CD4-positive, alpha-beta T cell treated with Interleukin-2 at 100 ng/mL for 4 hours (primary cell): ENCODE results near the gene DCDC2C.

ENCODE experiments used
- DNase-seq: peaks from one replicate; pipeline ENCODE4 v3.0.0-alpha.2; 2020; ENCODE audit warnings: low spot score

Gene DCDC2C

GRCh38 chr2:3838348-3838747 lies 135.0 kb downstream of the DCDC2C start:
- DNase-seq: no peak

- no peak for DNase-seq
Measured at GRCh38 chr2:3839476-3839875, 136.1 kb downstream of the DCDC2C start.

- DNase-seq: no peak
Measured at GRCh38 chr2:3840611-3841155, 137.3 kb downstream of the DCDC2C start.

- no peak for DNase-seq
Measured at GRCh38 chr2:3847397-3848052, 144.2 kb downstream of the DCDC2C start.

- DNase-seq: no peak
Measured at GRCh38 chr2:3848776-3849175, 145.4 kb downstream of the DCDC2C start.

- DNase-seq: no peak
Measured at GRCh38 chr2:3849213-3849612, 145.8 kb downstream of the DCDC2C start.

- DNase-seq: no peak
Measured at GRCh38 chr2:3857576-3857975, 154.2 kb downstream of the DCDC2C start.

GRCh38 chr2:3864943-3865865 lies 161.8 kb downstream of the DCDC2C start:
- no peak for DNase-seq

- no peak for DNase-seq
Measured at GRCh38 chr2:3867469-3867868, 164.1 kb downstream of the DCDC2C start.

- no peak for DNase-seq
Measured at GRCh38 chr2:3868012-3868805, 164.8 kb downstream of the DCDC2C start.

- no peak for DNase-seq
Measured at GRCh38 chr2:3870222-3870621, 166.8 kb downstream of the DCDC2C start.

- no peak for DNase-seq
Measured at GRCh38 chr2:3871002-3871401, 167.6 kb downstream of the DCDC2C start.

- DNase-seq: no peak
Measured at GRCh38 chr2:3872451-3872850, 169.1 kb downstream of the DCDC2C start.

GRCh38 chr2:3873899-3874298 lies 170.5 kb downstream of the DCDC2C start:
- no peak for DNase-seq

GRCh38 chr2:3876221-3876620 lies 172.8 kb downstream of the DCDC2C start:
- DNase-seq: no peak

- DNase-seq: no peak
Measured at GRCh38 chr2:3876685-3877084, 173.3 kb downstream of the DCDC2C start.

- DNase-seq: no peak
Measured at GRCh38 chr2:3885629-3886628, 182.6 kb downstream of the DCDC2C start.

- DNase-seq: no peak
Measured at GRCh38 chr2:3895021-3895420, 191.6 kb downstream of the DCDC2C start.
